GM12801 (cell line): Measurements from ENCODE around the gene KRT16.

Experiments used
- CTCF ChIP-seq: IDR thresholded peaks from one replicate; pipeline ENCODE4 v1.5.1; 2011; ENCODE audit warnings: control low read depth; ENCODE audit not compliant: insufficient read length; ENCODE audit errors: extremely low read depth

KRT16 gene

GRCh38 chr17:41602524-41602923 lies 10.0 kb downstream of the KRT16 start:
- TF ChIP-seq CTCF: no peak

GRCh38 chr17:41600318-41600717 lies 12.2 kb downstream of the KRT16 start:
- TF ChIP-seq CTCF: no peak

GRCh38 chr17:41599680-41600079 lies 12.9 kb downstream of the KRT16 start:
- TF ChIP-seq CTCF: no peak

GRCh38 chr17:41595585-41595984 lies 17.0 kb downstream of the KRT16 start:
- TF ChIP-seq CTCF: no peak

- TF ChIP-seq CTCF: no peak
Observed at GRCh38 chr17:41594363-41594915, 18.1 kb downstream of the KRT16 start.

- TF ChIP-seq CTCF: no peak
Observed at GRCh38 chr17:41593306-41593981, 19.1 kb downstream of the KRT16 start.

GRCh38 chr17:41592601-41593305 lies 19.8 kb downstream of the KRT16 start:
- no peak for TF ChIP-seq CTCF
